ENCODE measurements around the gene FOXO3.

- TF ChIP-seq CTCF (IDR thresholded peaks at IDR 0.05) (no peak), EZH2 (IDR thresholded peaks at IDR 0.05) (no peak)
Observed at GRCh38 chr6:108588586-108588985, 27.9 kb downstream of the FOXO3 start.

Data from neural progenitor cell (in vitro differentiated cells).